ENCODE results near the gene PPY.
A peak's percentile ranks its signal among the peaks of the same experiment; 100 is the strongest.
"Not testable (repeated sequence)": the region's sequence is repeated elsewhere in the genome, so short reads cannot be mapped to it uniquely, and the experiment has no call there.

PPY gene

GRCh38 chr17:43928609-43929008 lies 13.7 kb downstream of the PPY start:
- DNase-seq: no peak

GRCh38 chr17:43927929-43928328 lies 14.3 kb downstream of the PPY start:
- DNase-seq: not testable (repeated sequence)

GRCh38 chr17:43927060-43927864 lies 15.0 kb downstream of the PPY start:
- no peak for DNase-seq

- DNase-seq: no peak
Observed at GRCh38 chr17:43924558-43924957, 17.7 kb downstream of the PPY start.

GRCh38 chr17:43920500-43921095 lies 21.7 kb downstream of the PPY start:
- DNase-seq: no peak

GRCh38 chr17:43918026-43918389 lies 24.3 kb downstream of the PPY start:
- DNase-seq: no peak

- DNase-seq: peak; percentile 25
Observed at GRCh38 chr17:43917348-43918025, 24.8 kb downstream of the PPY start.

- no peak for DNase-seq
Observed at GRCh38 chr17:43917016-43917347, 25.3 kb downstream of the PPY start.

GRCh38 chr17:43916385-43916784 lies 25.9 kb downstream of the PPY start:
- DNase-seq: no peak

- DNase-seq: no peak
Observed at GRCh38 chr17:43915559-43915958, 26.7 kb downstream of the PPY start.

GRCh38 chr17:43914451-43914850 lies 27.8 kb downstream of the PPY start:
- no peak for DNase-seq

GRCh38 chr17:43913584-43913983 lies 28.7 kb downstream of the PPY start:
- no peak for DNase-seq

- no peak for DNase-seq
Observed at GRCh38 chr17:43912635-43913304, 29.5 kb downstream of the PPY start.

- no peak for DNase-seq
Observed at GRCh38 chr17:43911904-43912303, 30.4 kb downstream of the PPY start.

GRCh38 chr17:43909537-43910231 lies 32.6 kb downstream of the PPY start:
- DNase-seq: no peak

- DNase-seq: peak; percentile 74
Observed at GRCh38 chr17:43907998-43908721, 34.1 kb downstream of the PPY start.

GRCh38 chr17:43907425-43907981 lies 34.8 kb downstream of the PPY start, which contains the start of gene MPP2:
Gene MPP2 (minus strand): TSS chr17:43907536. CDS start chr17:43904460, 3,076 bp downstream.
- DNase-seq: peak; percentile 71

GRCh38 chr17:43906951-43907424 lies 35.3 kb downstream of the PPY start:
- DNase-seq: no peak

- peak; percentile 61 for DNase-seq
Observed at GRCh38 chr17:43905985-43906852, 36.1 kb downstream of the PPY start.

GRCh38 chr17:43905400-43905984 lies 36.8 kb downstream of the PPY start:
- DNase-seq: no peak
